HG03103 (cell line): Measurements from ENCODE around the gene HSD3B1.

Experiments
- ATAC-seq: cut with Tn5 transposase; IDR thresholded peaks from one replicate; pipeline ENCODE4 v1.9.1; 2021; ENCODE audit warnings: low read depth; ENCODE audit not compliant: unreplicated experiment

The HSD3B1 gene

DNA sequence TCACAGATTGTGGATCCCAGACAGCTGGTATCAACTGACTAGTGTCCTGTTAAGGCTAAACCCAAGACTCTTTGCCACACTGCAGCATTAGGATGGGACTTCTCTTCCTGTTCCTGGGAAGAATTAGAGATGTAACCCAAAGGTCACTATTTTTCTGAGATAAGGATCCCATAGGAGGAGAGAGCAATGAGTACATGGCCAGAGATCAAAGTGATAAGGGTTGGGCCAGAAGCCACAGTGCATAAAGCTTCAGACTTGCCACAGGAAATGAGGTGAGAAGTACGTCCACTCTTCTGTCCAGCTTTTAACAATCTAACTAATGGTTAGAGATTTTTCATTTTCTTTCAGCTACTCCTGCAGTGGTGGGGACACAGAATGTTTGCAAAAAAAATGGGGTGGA is at the start of gene HSD3B1:
Gene HSD3B1, plus strand, starts transcription at position 270 of the 400 bp plus-strand sequence. CDS start 267 bp downstream, outside the sequence.
- no peak for ATAC-seq

- no peak for ATAC-seq
Measured at GRCh38 chr1:119462964-119463363, 44.0 kb upstream of the HSD3B1 start.

GRCh38 chr1:119463569-119463968 is 43.4 kb upstream of the HSD3B1 start:
- ATAC-seq = no peak

- ATAC-seq = no peak
Measured at GRCh38 chr1:119466445-119466844, 40.6 kb upstream of the HSD3B1 start.

GRCh38 chr1:119467219-119467618 is 39.8 kb upstream of the HSD3B1 start:
- no peak for ATAC-seq

GRCh38 chr1:119467857-119468668 is 38.9 kb upstream of the HSD3B1 start:
- ATAC-seq = no peak

GRCh38 chr1:119469741-119470140 is 37.3 kb upstream of the HSD3B1 start:
- ATAC-seq = no peak

GRCh38 chr1:119470377-119470776 is 36.6 kb upstream of the HSD3B1 start:
- no peak for ATAC-seq

DNA sequence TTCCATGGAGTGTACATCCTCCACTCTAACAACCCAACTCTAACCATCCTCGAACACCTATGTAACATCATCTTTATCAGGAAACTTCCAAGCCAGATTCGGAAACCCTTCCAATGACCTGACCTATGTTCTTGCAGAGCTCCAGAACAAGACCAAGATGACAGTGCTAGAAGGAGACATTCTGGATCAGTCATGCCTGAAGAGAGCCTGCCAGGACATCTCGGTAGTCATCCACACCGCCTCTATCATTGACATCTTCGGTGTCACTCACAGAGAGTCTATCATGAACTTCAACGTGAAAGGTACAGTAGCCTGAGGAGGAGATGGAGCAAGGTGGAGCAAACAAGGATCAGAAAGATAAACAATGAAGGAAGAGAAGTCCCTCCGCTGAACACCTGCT is 36.1 kb upstream of the HSD3B1 start:
- ATAC-seq = no peak

- ATAC-seq = no peak
Measured at GRCh38 chr1:119471566-119471965, 35.4 kb upstream of the HSD3B1 start.

DNA sequence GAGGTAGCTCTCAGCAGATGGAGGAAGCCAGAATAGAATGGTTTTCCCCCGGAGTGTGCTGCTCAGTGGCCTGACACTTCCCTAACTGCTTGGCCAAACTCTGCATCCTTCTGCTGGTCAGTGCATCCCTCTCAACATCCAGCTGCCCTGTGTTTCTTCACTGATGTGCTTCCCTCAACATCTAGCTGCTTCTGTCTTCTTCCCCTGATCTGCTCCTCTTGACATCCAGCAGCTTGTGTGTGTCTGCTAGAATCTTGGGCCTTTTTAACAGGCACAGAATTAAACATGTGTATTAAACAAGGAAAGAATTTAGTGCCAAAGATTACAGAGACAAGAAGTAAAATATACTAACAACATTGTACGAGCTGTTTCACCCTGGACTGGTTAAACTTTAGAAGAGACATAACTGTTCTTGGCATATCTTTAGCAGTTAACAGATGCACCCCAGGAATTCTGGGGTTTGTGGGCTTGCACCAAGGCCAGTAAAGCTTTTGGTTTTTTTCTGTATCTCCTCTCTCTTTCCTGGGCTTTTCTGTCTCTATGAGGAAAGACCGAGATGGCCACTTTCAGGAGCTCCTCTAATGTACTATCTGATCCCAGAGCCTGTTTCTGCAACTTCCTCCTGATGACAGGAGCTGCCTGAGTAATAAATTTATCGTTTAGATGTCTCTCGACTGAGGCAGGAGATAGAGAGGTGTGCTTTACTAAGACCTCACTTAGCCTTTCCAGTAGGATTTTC is 34.8 kb upstream of the HSD3B1 start:
- no peak for ATAC-seq

GRCh38 chr1:119472819-119473175 is 34.2 kb upstream of the HSD3B1 start:
- ATAC-seq = no peak

DNA sequence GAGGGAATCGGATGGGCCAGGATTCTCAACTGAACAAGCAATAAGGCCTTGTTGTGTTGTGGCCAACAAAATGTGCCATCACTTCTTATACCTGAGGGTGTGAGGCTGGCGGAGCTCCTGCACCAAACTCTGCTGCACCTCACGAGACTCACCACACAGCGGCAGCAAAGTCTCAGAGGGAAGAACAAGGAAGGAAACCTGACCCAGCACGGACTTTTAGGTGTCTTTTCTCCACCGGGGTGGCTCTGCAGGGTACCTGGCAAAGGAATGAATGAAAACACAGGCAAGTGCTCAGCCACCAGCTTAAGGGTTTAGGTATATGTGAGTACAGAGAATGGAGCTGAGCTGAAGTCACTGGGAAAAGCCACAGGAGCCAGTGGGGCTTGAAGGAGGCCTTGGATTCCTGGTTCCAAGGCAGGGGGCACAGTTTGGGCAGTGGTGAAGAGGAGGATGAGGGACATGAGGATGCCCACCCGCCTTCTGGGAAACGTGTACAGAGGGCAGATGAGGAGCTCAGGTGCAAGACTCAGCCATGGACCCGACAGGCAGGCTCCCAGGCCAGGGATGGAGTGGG is 31.1 kb upstream of the HSD3B1 start:
- ATAC-seq = peak; percentile 84

GRCh38 chr1:119477710-119478109 is 29.3 kb upstream of the HSD3B1 start:
- ATAC-seq = no peak

GRCh38 chr1:119480175-119480574 is 26.8 kb upstream of the HSD3B1 start:
- no peak for ATAC-seq

- no peak for ATAC-seq
Measured at GRCh38 chr1:119481951-119482350, 25.1 kb upstream of the HSD3B1 start.

DNA sequence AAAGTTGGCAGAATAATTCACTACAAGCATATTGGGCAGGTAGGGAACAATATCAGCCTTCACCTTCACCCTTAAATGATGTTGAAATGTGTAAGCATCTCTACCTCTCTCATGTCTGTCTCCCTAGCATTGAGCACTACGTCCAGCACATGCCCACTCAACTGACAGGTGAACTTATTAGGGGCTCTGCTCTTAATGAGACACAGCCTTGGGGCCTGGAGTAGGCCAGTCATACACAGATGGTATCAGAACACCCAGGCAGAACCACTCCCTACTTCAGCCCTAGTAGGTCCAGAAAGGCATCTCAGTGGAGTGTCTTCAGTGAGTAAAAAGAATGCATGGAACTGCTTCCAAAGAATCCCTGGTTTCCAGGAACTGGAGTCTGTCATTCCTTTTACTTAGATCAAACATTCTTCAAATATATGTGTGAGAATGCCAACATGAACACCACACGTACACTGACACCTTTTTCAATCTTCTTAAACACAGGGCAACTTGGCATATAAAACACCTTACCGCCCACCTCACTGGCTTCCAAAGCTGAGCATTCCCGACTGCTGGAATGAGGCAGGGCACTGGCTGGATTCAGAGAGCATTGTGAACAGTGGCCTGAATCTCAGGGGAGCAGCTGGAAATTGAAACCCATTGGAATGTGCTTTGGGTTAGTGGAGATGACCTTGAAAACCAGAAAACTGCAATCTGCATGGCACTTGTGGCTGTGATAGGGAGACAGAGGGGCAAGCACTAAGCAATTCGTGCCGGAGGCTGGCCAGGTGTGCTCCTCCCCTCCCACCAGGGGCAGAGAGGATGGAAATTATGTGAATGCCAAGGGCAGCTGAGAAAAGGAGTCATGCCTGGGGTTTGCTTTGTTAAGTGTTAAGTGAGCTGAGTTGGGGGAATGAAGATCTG is 24.2 kb upstream of the HSD3B1 start:
- no peak for ATAC-seq

DNA sequence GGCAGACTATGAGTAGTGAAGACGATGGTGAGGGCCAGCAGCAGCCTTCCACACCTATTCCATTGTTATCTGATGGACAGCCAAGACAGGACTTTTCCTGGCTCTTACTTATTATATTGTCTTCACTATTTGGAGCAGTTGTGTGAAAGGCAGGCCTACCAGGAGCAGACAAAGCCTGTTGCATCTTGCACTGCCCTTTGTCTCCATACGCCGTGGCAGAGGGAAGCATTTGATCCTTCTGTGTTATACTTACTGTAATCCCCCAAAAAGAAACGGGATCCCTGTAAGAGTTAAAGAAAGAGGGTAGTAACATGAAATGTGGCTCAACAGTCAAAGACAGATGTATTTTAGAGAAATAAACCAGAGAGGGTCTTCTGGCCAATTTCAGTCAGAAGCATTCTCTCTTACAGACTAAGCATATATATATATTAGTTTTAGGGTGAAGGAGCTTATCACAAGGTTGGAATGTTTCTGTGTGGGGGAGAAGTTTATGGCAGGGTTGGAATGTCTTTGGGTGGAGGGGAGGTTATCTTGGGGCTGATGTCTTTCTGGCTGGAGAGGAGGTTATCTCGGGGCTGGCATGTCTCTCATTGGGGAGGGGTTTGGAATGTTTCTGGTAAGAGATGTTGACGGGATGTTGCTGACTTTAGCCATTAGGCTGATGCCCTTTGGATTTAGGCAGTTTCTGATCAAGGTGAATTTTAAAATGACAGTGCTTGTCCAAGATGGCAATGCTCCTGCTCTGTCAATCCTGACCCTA is 23.4 kb upstream of the HSD3B1 start:
- no peak for ATAC-seq

GRCh38 chr1:119485201-119485600 is 21.8 kb upstream of the HSD3B1 start:
- ATAC-seq = no peak

- no peak for ATAC-seq
Measured at GRCh38 chr1:119488216-119488615, 18.8 kb upstream of the HSD3B1 start.
